H1 (cell line): ENCODE results near the gene PDK2. TPM values are rescaled to one million over a fixed set of nuclear protein-coding genes. Genes with fewer than 3 reads are reported as not detected.

ENCODE experiments used
- CTCF ChIA-PET: fragments of 300-600 bp; sonication (Branson Sonifier 250); formaldehyde crosslinking; loops from one replicate; lab custom pipeline; 2021; ENCODE audit not compliant: partially characterized antibody; lab: Charles Lee
- POLR2A ChIA-PET: fragments of 300-600 bp; sonication (Branson Sonifier 250); formaldehyde crosslinking; loops from one replicate; lab custom pipeline; 2021; ENCODE audit warnings: inconsistent platforms; ENCODE audit not compliant: partially characterized antibody; lab: Charles Lee
- DNase-seq, 2 experiments: peaks; one replicate each; pipeline versions ENCODE4 v3.0.0 to v3.0.0-alpha.2; 2010 to 2022; ENCODE audit warnings: low spot score in 2 of 2, low read depth in 1 of 2, mixed read lengths in 1 of 2
- FAIRE-seq: peaks from 2 replicates; lab custom pipeline; 2011; peaks lifted over from hg19 to GRCh38; lab: Jason Lieb, UNC
- H2AFZ ChIP-seq: 2 replicates; pipeline ENCODE4 v1.8.1; 2012; ENCODE audit warnings: low read length, inconsistent platforms
- H2AK5ac ChIP-seq: 2 replicates; pipeline ENCODE4 v1.6.1; 2013; ENCODE audit warnings: low read depth, low read length
- H2BK120ac ChIP-seq: replicated peaks from 2 replicates; pipeline ENCODE3; 2013; ENCODE audit warnings: low read depth, low read length, inconsistent platforms
- H2BK12ac ChIP-seq: 2 replicates; pipeline ENCODE4 v1.6.1; 2013; ENCODE audit warnings: low read depth, low read length
- H2BK15ac ChIP-seq: 2 replicates; pipeline ENCODE4 v1.6.1; 2013; ENCODE audit warnings: low read length
- H2BK20ac ChIP-seq: 2 replicates; pipeline ENCODE4 v1.6.1; 2013; ENCODE audit warnings: low read length
- H2BK5ac ChIP-seq: 2 replicates; pipeline ENCODE4 v1.6.1; 2013; ENCODE audit warnings: low read depth, low read length
- H3K14ac ChIP-seq: 2 replicates; pipeline ENCODE4 v1.6.1; 2013; ENCODE audit warnings: inconsistent platforms; ENCODE audit not compliant: insufficient read length
- H3K18ac ChIP-seq: 2 replicates; pipeline ENCODE4 v1.6.1; 2013; ENCODE audit warnings: low read length; ENCODE audit errors: extremely low read depth
- H3K23ac ChIP-seq: 2 replicates; pipeline ENCODE4 v1.6.1; 2013; ENCODE audit warnings: inconsistent platforms; ENCODE audit not compliant: insufficient read length
- H3K23me2 ChIP-seq: 2 replicates; pipeline ENCODE4 v1.6.1; 2013; ENCODE audit warnings: low read depth, low read length
- H3K27ac ChIP-seq: 2 replicates; pipeline ENCODE4 v1.6.1; 2011; ENCODE audit warnings: low read depth, low read length, inconsistent platforms
- H3K27me3 ChIP-seq, 4 experiments: replicated peaks in 1 of 4; 1 replicate in 1 of 4; 2 replicates in 3 of 4; pipeline versions ENCODE4 v1.6.1 to v1.8.1; 2011 to 2013; ENCODE audit warnings: low read length in 3 of 4, mild to moderate bottlenecking in 3 of 4, inconsistent platforms in 2 of 4, mixed read lengths in 2 of 4, moderate library complexity in 1 of 4; ENCODE audit not compliant: control insufficient read depth in 3 of 4, insufficient read depth in 3 of 4; ENCODE audit errors: extremely low read depth in 1 of 4
- H3K36me3 ChIP-seq, 4 experiments: 2 replicates each; pipeline versions ENCODE4 v1.6.1 to v1.8.1; 2011 to 2013; ENCODE audit warnings: mild to moderate bottlenecking in 4 of 4, low read length in 3 of 4, moderate library complexity in 2 of 4, control low read depth in 1 of 4, inconsistent platforms in 1 of 4; ENCODE audit not compliant: insufficient read depth in 4 of 4, control insufficient read depth in 2 of 4
- H3K4ac ChIP-seq: replicated peaks from 2 replicates; pipeline ENCODE3; 2013; ENCODE audit warnings: low read length, low read depth, mixed read lengths, inconsistent platforms; ENCODE audit not compliant: insufficient read length
- H3K4me1 ChIP-seq, 4 experiments: replicated peaks in 1 of 4; 1 replicate in 1 of 4; 2 replicates in 3 of 4; pipeline versions ENCODE4 v1.6.1 to v1.8.1; 2011 to 2013; ENCODE audit warnings: low read length in 3 of 4, inconsistent platforms in 2 of 4, mixed read lengths in 1 of 4; ENCODE audit not compliant: insufficient read depth in 4 of 4, control insufficient read depth in 3 of 4
- H3K4me2 ChIP-seq, 2 experiments: 2 replicates each; pipeline versions ENCODE4 v1.6.1 to v1.8.1; 2011 to 2013; ENCODE audit warnings: low read depth in 2 of 2, low read length in 2 of 2, control low read depth in 1 of 2, inconsistent platforms in 1 of 2, mild to moderate bottlenecking in 1 of 2; ENCODE audit not compliant: insufficient read depth in 1 of 2
- H3K4me3 ChIP-seq, 4 experiments: fragments of 200-600, 300-600 bp in 1 of 4; sonication (generic), shearing (Covaris generic), sonication (Bioruptor Twin) in 1 of 4; 2 replicates each; pipeline versions ENCODE4 v1.5.1 to v1.8.1; 2011 to 2016; ENCODE audit warnings: low read length in 4 of 4, low read depth in 3 of 4, control low read depth in 2 of 4, inconsistent platforms in 2 of 4, mild to moderate bottlenecking in 2 of 4, mixed read lengths in 1 of 4, moderate library complexity in 1 of 4; ENCODE audit not compliant: insufficient read depth in 2 of 4; ENCODE audit errors: extremely low read depth in 1 of 4
- H3K56ac ChIP-seq: replicated peaks from 2 replicates; pipeline ENCODE3; 2013; ENCODE audit warnings: low read depth, mild to moderate bottlenecking, mixed read lengths, low read length, inconsistent platforms; ENCODE audit not compliant: insufficient read length
- H3K79me1 ChIP-seq: 2 replicates; pipeline ENCODE4 v1.6.1; 2013; ENCODE audit warnings: low read depth, low read length, control low read depth
- H3K79me2 ChIP-seq, 2 experiments: 2 replicates each; pipeline versions ENCODE4 v1.6.1 to v1.8.1; 2012 to 2013; ENCODE audit warnings: low read length in 2 of 2, mild to moderate bottlenecking in 2 of 2, inconsistent platforms in 1 of 2; ENCODE audit not compliant: insufficient read depth in 2 of 2, control insufficient read depth in 1 of 2
- H3K9ac ChIP-seq, 4 experiments: replicated peaks in 1 of 4; 1 replicate in 1 of 4; 2 replicates in 3 of 4; pipeline versions ENCODE4 v1.6.1 to v1.8.1; 2011 to 2013; ENCODE audit warnings: low read depth in 3 of 4, low read length in 3 of 4, control low read depth in 2 of 4, mild to moderate bottlenecking in 2 of 4, moderate library complexity in 2 of 4, inconsistent platforms in 1 of 4; ENCODE audit errors: extremely low read depth in 1 of 4
- H3K9me3 ChIP-seq, 2 experiments: 2 replicates each; pipeline versions ENCODE4 v1.6.1 to v1.8.1; 2012 to 2013; ENCODE audit warnings: mild to moderate bottlenecking in 2 of 2, moderate library complexity in 2 of 2, control low read depth in 1 of 2, inconsistent platforms in 1 of 2, low read depth in 1 of 2, low read length in 1 of 2, mixed read lengths in 1 of 2; ENCODE audit not compliant: insufficient read depth in 2 of 2
- H4K20me1 ChIP-seq, 2 experiments: replicated peaks in 1 of 2; 2 replicates each; pipeline versions ENCODE3 to v1.8.1; 2011 to 2013; ENCODE audit warnings: inconsistent platforms in 2 of 2, low read length in 2 of 2, mild to moderate bottlenecking in 1 of 2; ENCODE audit not compliant: insufficient read depth in 2 of 2, control insufficient read depth in 1 of 2
- H4K5ac ChIP-seq: 2 replicates; pipeline ENCODE4 v1.6.1; 2013; ENCODE audit warnings: low read length, low read depth, mixed read lengths, inconsistent platforms; ENCODE audit not compliant: insufficient read length
- H4K8ac ChIP-seq: 2 replicates; pipeline ENCODE4 v1.8.0; 2013; ENCODE audit warnings: mild to moderate bottlenecking, moderate library complexity, low read length, inconsistent platforms; ENCODE audit not compliant: insufficient read depth; ENCODE audit errors: extremely low read depth
- H4K91ac ChIP-seq: replicated peaks from 2 replicates; pipeline ENCODE3; 2013; ENCODE audit warnings: low read length, mixed read lengths, inconsistent platforms; ENCODE audit not compliant: insufficient read length
- ATF3 ChIP-seq: IDR thresholded peaks from 2 replicates; pipeline ENCODE4 v1.6.1; 2011; ENCODE audit warnings: low read depth, mild to moderate bottlenecking, low read length; ENCODE audit not compliant: insufficient read depth
- BACH1 ChIP-seq: IDR thresholded peaks from 2 replicates; pipeline ENCODE4 v1.6.1; 2012; ENCODE audit warnings: low read length, improper control_type of control experiment
- CBX8 ChIP-seq: fragments of 300-800, 300-1000 bp; sonication (generic); IDR thresholded peaks from 2 replicates; pipeline ENCODE4 v1.7.1; 2016; ENCODE audit warnings: low read depth, low read length, borderline replicate concordance
- EP300 ChIP-seq, 2 experiments: IDR thresholded peaks; 1 replicate in 1 of 2; 2 replicates in 1 of 2; pipeline ENCODE4 v1.6.1; 2011 to 2012; ENCODE audit warnings: low read depth in 2 of 2, low read length in 2 of 2, mild to moderate bottlenecking in 2 of 2, borderline replicate concordance in 1 of 2, inconsistent platforms in 1 of 2, moderate library complexity in 1 of 2
- GABPA ChIP-seq: IDR thresholded peaks from 2 replicates; pipeline ENCODE4 v1.6.1; 2011; ENCODE audit warnings: mild to moderate bottlenecking, low read length, moderate library complexity, borderline replicate concordance; ENCODE audit not compliant: insufficient read depth
- HDAC6 ChIP-seq: IDR thresholded peaks from one replicate; pipeline ENCODE4 v1.7.1; 2012; ENCODE audit warnings: low read depth, mild to moderate bottlenecking, inconsistent platforms, low read length, moderate library complexity
- KDM4A ChIP-seq: IDR thresholded peaks from one replicate; pipeline ENCODE4 v1.7.1; 2012; ENCODE audit warnings: low read depth, mild to moderate bottlenecking, moderate library complexity, low read length, inconsistent platforms; ENCODE audit not compliant: severe bottlenecking
- NANOG ChIP-seq: IDR thresholded peaks from 2 replicates; pipeline ENCODE4 v1.6.1; 2011; ENCODE audit warnings: low read length, low read depth, mild to moderate bottlenecking, inconsistent platforms; ENCODE audit not compliant: insufficient read depth, poor library complexity, severe bottlenecking
- POLR2A ChIP-seq, 2 experiments: IDR thresholded peaks; 1 replicate in 1 of 2; 2 replicates in 1 of 2; pipeline ENCODE4 v1.6.1; 2011; ENCODE audit warnings: low read depth in 2 of 2, low read length in 2 of 2, mild to moderate bottlenecking in 2 of 2; ENCODE audit errors: control extremely low read depth in 1 of 2
- RBBP5 ChIP-seq: IDR thresholded peaks from 2 replicates; pipeline ENCODE4 v1.7.1; 2012; ENCODE audit warnings: low read depth, mild to moderate bottlenecking, inconsistent platforms, low read length, moderate library complexity, borderline replicate concordance
- WGBS, 2 experiments: shearing (Covaris generic) in 1 of 2; methylation state at CpG; one replicate each; pipeline versions ENCODE4 v1.1.6 to v1.1.7; 2013 to 2015; ENCODE audit warnings: low lambda C conversion rate in 2 of 2, mixed read lengths in 2 of 2, inconsistent platforms in 1 of 2, low coverage in 1 of 2, missing lambda C conversion rate in 1 of 2; ENCODE audit not compliant: insufficient replicate concordance in 2 of 2, insufficient coverage in 1 of 2, insufficient read length in 1 of 2; ENCODE audit errors: extremely low coverage in 1 of 2, missing lambda C conversion rate in 1 of 2; 5-methylcytosine and 5-hydroxymethylcytosine counted together
- polyA plus RNA-seq, 7 experiments: library from polyadenylated mRNA; depleted of rRNA in 3 of 7; stranded (reverse) in 5 of 7; unstranded in 2 of 7; fragments of >200 nt in 5 of 7; fragments of 200-250 nt in 2 of 7; gene quantifications; 1 replicate in 5 of 7; 2 replicates in 1 of 7; 4 replicates in 1 of 7; pipeline versions ENCODE4 v1.2.1 to v1.2.3, GENCODE V29; 2011 to 2013; ENCODE audit warnings: missing spikeins in 2 of 7, mixed read lengths in 2 of 7
- total RNA-seq: library from RNA; stranded (reverse); fragmentation: NEBNext Ultra II Directional; extraction: Animal tissue kit (Norgen Biotek cat#: 25700); gene quantifications from 2 replicates; pipeline ENCODE4 v1.2.1, GENCODE V29; 2021

The PDK2 gene
- total and polyA plus RNA-seq, 2 of the 8 experiments (the other 6 are each of a cell fraction or from before 2014, with no cell fraction given): 18.3 to 121 TPM

- no peaks in the 10 kb centered on the region for H3K79me2 ChIP-seq
Measured at GRCh38 chr17:50075446-50076032, 19.6 kb upstream of the PDK2 start.

More at GRCh38 chr17:50075446-50076032, 19.6 kb upstream of the PDK2 start:
- DNase-seq (no peak), FAIRE-seq (no peak)
- Histone ChIP-seq H3K9me3 (peaks cover 0 to 3% of the 10 kb centered on the region in 2 experiments; a peak in 1 of 4 replicates), H3K9ac (no peak overlapping the region), H3K4me1 (peaks cover 0 to 4% (median 3%) of the 10 kb centered on the region in 4 experiments; a peak in 3 of 7 replicates), H3K4me3 (no peak overlapping the region), H2BK120ac (no peak overlapping the region), H3K23me2 (no peaks in the 10 kb centered on the region), H4K91ac (no peak overlapping the region), H4K8ac (no peak overlapping the region), H2BK20ac (no peak overlapping the region), H2BK5ac (no peak overlapping the region), H4K5ac (no peak overlapping the region), H3K4ac (no peak overlapping the region), H3K14ac (no peak overlapping the region), H2BK15ac (no peak overlapping the region), H3K36me3 (peaks cover 2 to 5% (median 2%) of the 10 kb centered on the region in 4 experiments; a peak in 5 of 8 replicates), H3K23ac (no peak overlapping the region), H3K79me1 (no peaks in the 10 kb centered on the region), H2AK5ac (no peak overlapping the region), H3K27ac (no peak overlapping the region), H3K4me2 (no peak overlapping the region), H3K27me3 (no peaks in the 10 kb centered on the region; a peak in 2 of 7 replicates), H3K18ac (no peak overlapping the region), H2AFZ (no peak overlapping the region), H3K56ac (no peak overlapping the region), H4K20me1 (peaks cover 2 to 5% of the 10 kb centered on the region in 2 experiments), H2BK12ac (no peak overlapping the region)
- ChIA-PET CTCF (interaction anchor here (0.6 to 10.1 kb wide), 8 partner anchors 12 to 117 kb away, joined by 3 to 169 read pairs (median 4); partner anchors contain the start of gene ITGA3), POLR2A (interaction anchor here (1.0 to 3.3 kb wide), 4 partner anchors 15 to 44 kb away, joined by 3 to 17 read pairs (median 4); partner anchors contain the start of gene ITGA3)
- TF ChIP-seq ATF3 (no peak), HDAC6 (no peak), BACH1 (no peak), CBX8 (no peak), POLR2A (IDR thresholded peaks at IDR 0.05; ENCODE audit: control extremely low read depth in 1 of 2, low read depth in 2 of 2, low read length in 2 of 2) (no peak), KDM4A (no peak), GABPA (no peak), NANOG (no peak), RBBP5 (no peak), EP300 (IDR thresholded peaks at IDR 0.05; ENCODE audit: borderline replicate concordance in 1 of 2, low read depth in 2 of 2, low read length in 2 of 2) (no peak)
- 94% methylated on average over 13 of the region's 16 CpGs; no CpG with 5 or more reads in 1 of the 2 experiments for WGBS, 2 experiments
